Measurements from ENCODE around the gene DCAF5.

DNA sequence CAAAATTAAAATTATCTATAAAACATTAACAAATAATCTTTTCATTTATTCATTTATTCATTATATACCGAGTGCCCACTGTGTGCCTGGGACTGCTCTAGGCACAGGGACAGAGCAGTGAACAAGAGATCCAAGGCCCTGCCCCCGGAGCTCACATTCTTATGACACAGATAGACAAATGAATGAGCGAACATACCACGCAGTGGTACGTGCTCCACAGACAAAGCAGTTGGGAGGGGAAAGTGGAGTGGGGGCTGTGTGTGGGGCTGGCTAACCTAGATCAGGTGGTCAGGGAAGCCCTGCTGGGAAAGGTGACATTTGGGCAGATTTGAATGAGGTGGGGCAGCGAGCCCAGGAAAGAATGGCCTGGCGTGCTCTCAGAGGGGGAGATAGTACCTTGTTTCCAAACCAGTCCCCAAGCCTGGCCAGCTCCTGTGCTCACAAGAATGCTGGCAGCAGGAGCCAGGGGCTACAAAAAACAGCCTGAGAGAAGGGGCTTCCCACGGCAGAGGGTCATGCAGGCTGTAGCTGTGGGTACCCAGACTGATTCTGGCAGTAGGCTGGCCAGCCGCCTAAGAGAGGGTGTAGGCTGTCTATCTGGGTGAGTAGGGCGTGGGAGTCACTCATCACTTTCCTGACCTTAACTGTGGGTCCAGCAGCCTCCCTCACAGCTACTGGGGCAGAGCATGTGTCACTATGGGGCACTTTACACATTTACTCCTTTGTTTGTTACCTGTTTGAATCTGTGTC, 116.0 kb downstream of the DCAF5 start:
- TF ChIP-seq POLR2A (IDR thresholded peaks at IDR 0.05), result no peak
- TF ChIP-seq, protein P1, sequence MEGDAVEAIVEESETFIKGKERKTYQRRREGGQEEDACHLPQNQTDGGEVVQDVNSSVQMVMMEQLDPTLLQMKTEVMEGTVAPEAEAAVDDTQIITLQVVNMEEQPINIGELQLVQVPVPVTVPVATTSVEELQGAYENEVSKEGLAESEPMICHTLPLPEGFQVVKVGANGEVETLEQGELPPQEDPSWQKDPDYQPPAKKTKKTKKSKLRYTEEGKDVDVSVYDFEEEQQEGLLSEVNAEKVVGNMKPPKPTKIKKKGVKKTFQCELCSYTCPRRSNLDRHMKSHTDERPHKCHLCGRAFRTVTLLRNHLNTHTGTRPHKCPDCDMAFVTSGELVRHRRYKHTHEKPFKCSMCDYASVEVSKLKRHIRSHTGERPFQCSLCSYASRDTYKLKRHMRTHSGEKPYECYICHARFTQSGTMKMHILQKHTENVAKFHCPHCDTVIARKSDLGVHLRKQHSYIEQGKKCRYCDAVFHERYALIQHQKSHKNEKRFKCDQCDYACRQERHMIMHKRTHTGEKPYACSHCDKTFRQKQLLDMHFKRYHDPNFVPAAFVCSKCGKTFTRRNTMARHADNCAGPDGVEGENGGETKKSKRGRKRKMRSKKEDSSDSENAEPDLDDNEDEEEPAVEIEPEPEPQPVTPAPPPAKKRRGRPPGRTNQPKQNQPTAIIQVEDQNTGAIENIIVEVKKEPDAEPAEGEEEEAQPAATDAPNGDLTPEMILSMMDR (IDR thresholded peaks at IDR 0.05), result no peak

Data from tibial nerve (tissue), 3 donors.